A549 (cell line): ENCODE results near the gene CBFA2T3. TPM values are rescaled to one million over a fixed set of nuclear protein-coding genes. Genes with fewer than 3 reads are reported as not detected.

ENCODE experiments used
- ATAC-seq, 2 experiments: fragments of 200-7000 bp in 1 of 2; fragments of >200 bp in 1 of 2; cut with Nextera tagmentation in 1 of 2; cut with Tn5 transposase in 1 of 2; 3 replicates each; pipeline versions ENCODE4 v1.8.0 to v1.9.1; 2018 to 2020; ENCODE audit warnings: mild to moderate bottlenecking in 1 of 2, moderate library complexity in 1 of 2
- CTCF ChIA-PET: fragments of 300-600 bp; sonication (Branson Sonifier 250); formaldehyde crosslinking; extraction: SDS; loops from one replicate; lab custom pipeline; 2021; ENCODE audit warnings: antibody characterized with exemption, inconsistent platforms; lab: Yijun Ruan, JAX
- POLR2A ChIA-PET: fragments of 350-600 bp; formaldehyde crosslinking; extraction: SDS; loops from one replicate; lab custom pipeline; 2021; ENCODE audit warnings: antibody characterized with exemption, inconsistent platforms; lab: Yijun Ruan, JAX
- DNase-seq, 2 experiments: peaks; one replicate each; pipeline versions ENCODE4 v3.0.0 to v3.0.0-alpha.2; 2011 to 2016; ENCODE audit warnings: low read depth in 1 of 2, low spot score in 1 of 2
- FAIRE-seq: peaks from 2 replicates; lab custom pipeline; 2011; peaks lifted over from hg19 to GRCh38; lab: Jason Lieb, UNC
- H3K27ac ChIP-seq, 2 experiments: fragments of >200 bp; sonication (Bioruptor Twin); formaldehyde crosslinking; 3 replicates each; pipeline ENCODE4 v1.5.1; 2016 to 2017
- H3K4me1 ChIP-seq: fragments of >200 bp; sonication (Bioruptor Twin); formaldehyde crosslinking; 3 replicates; pipeline ENCODE4 v1.6.1; 2016
- H3K4me2 ChIP-seq: fragments of >200 bp; sonication (Bioruptor Twin); formaldehyde crosslinking; 3 replicates; pipeline ENCODE4 v1.6.1; 2016
- H3K4me3 ChIP-seq: fragments of >200 bp; sonication (Bioruptor Twin); formaldehyde crosslinking; 3 replicates; pipeline ENCODE4 v1.5.1; 2016
- H3K9me3 ChIP-seq: fragments of >200 bp; sonication (Bioruptor Twin); formaldehyde crosslinking; 3 replicates; pipeline ENCODE4 v1.6.1; 2016
- CBX8 ChIP-seq: fragments of 200-600 bp; sonication (generic); IDR thresholded peaks from 2 replicates; pipeline ENCODE4 v1.6.1; 2016
- CHD2 ChIP-seq: fragments of 150-350 bp; IDR thresholded peaks from 2 replicates; pipeline ENCODE4 v1.6.1; 2014; ENCODE audit warnings: low read length; ENCODE audit not compliant: partially characterized antibody
- ELK1 ChIP-seq: fragments of 150-350 bp; IDR thresholded peaks from 2 replicates; pipeline ENCODE4 v1.6.1; 2014; ENCODE audit warnings: low read depth, mild to moderate bottlenecking, low read length
- EP300 ChIP-seq, 2 experiments: fragments of >200 bp; sonication (Bioruptor Twin); formaldehyde crosslinking; IDR thresholded peaks; 2 replicates in 1 of 2; 3 replicates in 1 of 2; pipeline ENCODE4 v1.6.1; 2016 to 2017
- ESRRA ChIP-seq: fragments of 150-350 bp; IDR thresholded peaks from 2 replicates; pipeline ENCODE4 v1.6.1; 2014; ENCODE audit warnings: mild to moderate bottlenecking, low read length, borderline replicate concordance
- GATA3 ChIP-seq: IDR thresholded peaks from 2 replicates; pipeline ENCODE4 v1.6.1; 2012; ENCODE audit warnings: borderline replicate concordance
- HEYL ChIP-seq: fragments of 250-450 bp; sonication (Bioruptor Pico); IDR thresholded peaks from 2 replicates; pipeline ENCODE4 v1.8.0; 2021; ENCODE audit warnings: mild to moderate bottlenecking, moderate library complexity
- HOXA7 ChIP-seq: fragments of 250-450 bp; sonication (Bioruptor Pico); IDR thresholded peaks from 2 replicates; pipeline ENCODE4 v1.5.0; 2020; ENCODE audit warnings: mild to moderate bottlenecking, moderate library complexity
- HOXB13 ChIP-seq: fragments of 250-450 bp; sonication (Bioruptor Pico); IDR thresholded peaks from 2 replicates; pipeline ENCODE4 v1.5.0; 2020; ENCODE audit warnings: low read depth, mild to moderate bottlenecking, moderate library complexity
- HOXB5 ChIP-seq: fragments of 250-450 bp; sonication (Bioruptor Pico); IDR thresholded peaks from 2 replicates; pipeline ENCODE4 v1.5.0; 2020; ENCODE audit warnings: mild to moderate bottlenecking, moderate library complexity
- JUN ChIP-seq, 2 experiments: fragments of >200 bp; sonication (Bioruptor Twin); formaldehyde crosslinking; IDR thresholded peaks; 2 replicates in 1 of 2; 3 replicates in 1 of 2; pipeline ENCODE4 v1.6.1; 2016 to 2017
- KDM5A ChIP-seq: fragments of 200-600 bp; sonication (generic); IDR thresholded peaks from 2 replicates; pipeline ENCODE4 v1.6.1; 2016; ENCODE audit warnings: antibody characterized with exemption, mild to moderate bottlenecking
- MAFK ChIP-seq: fragments of 450-650 bp; IDR thresholded peaks from 2 replicates; pipeline ENCODE4 v1.6.1; 2014; ENCODE audit not compliant: partially characterized antibody
- MYC ChIP-seq: IDR thresholded peaks from 2 replicates; pipeline ENCODE4 v1.6.1; 2012; ENCODE audit warnings: mild to moderate bottlenecking, inconsistent platforms, low read length, improper control_type of control experiment, borderline replicate concordance
- NPAS2 ChIP-seq: fragments of 250-450 bp; sonication (Bioruptor Pico); IDR thresholded peaks from 2 replicates; pipeline ENCODE4 v1.8.0; 2022; ENCODE audit warnings: mild to moderate bottlenecking, moderate library complexity, borderline replicate concordance
- PHF8 ChIP-seq: fragments of 200-600 bp; sonication (generic); IDR thresholded peaks from 2 replicates; pipeline ENCODE4 v1.6.1; 2016; ENCODE audit warnings: low read depth, mild to moderate bottlenecking, antibody characterized with exemption, moderate library complexity, borderline replicate concordance
- POLR2A ChIP-seq: IDR thresholded peaks from 2 replicates; pipeline ENCODE4 v1.6.1; 2012; ENCODE audit warnings: mild to moderate bottlenecking, low read length
- REST ChIP-seq: fragments of 200-600 bp; sonication (generic); IDR thresholded peaks from 2 replicates; pipeline ENCODE4 v1.6.1; 2016; ENCODE audit warnings: antibody characterized with exemption, mild to moderate bottlenecking, moderate library complexity
- SMC3 ChIP-seq: fragments of >200 bp; sonication (Bioruptor Twin); formaldehyde crosslinking; IDR thresholded peaks from 3 replicates; pipeline ENCODE4 v1.6.1; 2018; ENCODE audit warnings: inconsistent platforms
- TFCP2L1 ChIP-seq: fragments of 250-450 bp; sonication (Bioruptor Pico); IDR thresholded peaks from 2 replicates; pipeline ENCODE4 v1.5.0; 2021; ENCODE audit warnings: mild to moderate bottlenecking
- ZC3H11A ChIP-seq: fragments of 450-650 bp; IDR thresholded peaks from 2 replicates; pipeline ENCODE4 v1.6.1; 2014; ENCODE audit warnings: antibody characterized with exemption, mild to moderate bottlenecking
- WGBS: methylation state at CpG from one replicate; pipeline ENCODE4 v1.1.6; 2017; ENCODE audit errors: missing lambda C conversion rate; 5-methylcytosine and 5-hydroxymethylcytosine counted together
- polyA plus RNA-seq, 4 experiments: library from polyadenylated mRNA; depleted of rRNA in 3 of 4; stranded (reverse); fragments of >200 nt; fragmentation: RNase III in 1 of 4; extraction: RNeasy Plus Mini Kit Qiagen cat#74134 plus additional on column Dnase treatment in 1 of 4; gene quantifications; 2 replicates in 3 of 4; 3 replicates in 1 of 4; pipeline ENCODE4 v1.2.3, GENCODE V29; 2011 to 2017
- TF ChIP-seq, protein P1 (sequence below): IDR thresholded peaks from 2 replicates; pipeline ENCODE4 v1.6.1; 2012; ENCODE audit warnings: low read depth, borderline replicate concordance
- TF ChIP-seq, protein P2 (sequence below): fragments of 450-650 bp; IDR thresholded peaks from 2 replicates; pipeline ENCODE4 v1.6.1; 2014; ENCODE audit warnings: antibody characterized with exemption
- TF ChIP-seq, protein P3 (sequence below): fragments of 250-450 bp; sonication (Bioruptor Pico); IDR thresholded peaks from 2 replicates; pipeline ENCODE4 v1.5.0; 2020; ENCODE audit warnings: low read depth, mild to moderate bottlenecking, moderate library complexity

Gene CBFA2T3
- polyA plus RNA-seq, 2 of the 4 experiments (the other 2 are of a cell fraction) = 0.08 TPM; not detected in 1

GRCh38 chr16:88882358-88883030 is 94.5 kb downstream of the CBFA2T3 start:
- TF ChIP-seq EP300 (IDR thresholded peaks at IDR 0.05) (no peak), MAFK (no peak)
- WGBS = 34% methylated on average over 12 of the region's 26 CpGs
- Histone ChIP-seq H3K9me3 (no peaks in the 10 kb centered on the region), H3K4me3 (no peak overlapping the region; the same call in 2 of the 3 replicates), H3K4me1 (peaks cover 7% of the 10 kb centered on the region; the same call in 2 of the 3 replicates), H3K4me2 (peak overlapping the region; percentile 58), H3K27ac (no peak overlapping the region)
- peak in 1 of 2 experiments; percentile 69 for DNase-seq
- no peak for FAIRE-seq
- CTCF ChIA-PET = no interaction called here
- POLR2A ChIA-PET = no interaction called here
- peak; percentile 8 to 42; a peak in 3 of 6 replicates for ATAC-seq

GRCh38 chr16:88881675-88882357 is 95.2 kb downstream of the CBFA2T3 start:
- ChIA-PET POLR2A (no interaction called here), CTCF (no interaction called here)
- FAIRE-seq (no peak), DNase-seq (no peak), ATAC-seq (peak in 1 of 2 experiments; percentile 31; a peak in 4 of 6 replicates)
- Histone ChIP-seq H3K4me3 (no peak overlapping the region; the same call in 2 of the 3 replicates), H3K4me1 (peaks cover 7% of the 10 kb centered on the region; the same call in 2 of the 3 replicates), H3K27ac (no peak overlapping the region), H3K9me3 (no peaks in the 10 kb centered on the region), H3K4me2 (peak overlapping the region; percentile 58)
- TF ChIP-seq CBX8 (no peak), REST (no peak), ZC3H11A (no peak), SMC3 (no peak), NPAS2 (CRISPR knock-in tag) (no peak), MAFK (no peak), POLR2A (no peak), HOXB13 (CRISPR knock-in tag) (no peak), TFCP2L1 (CRISPR knock-in tag) (no peak), ESRRA (no peak), CHD2 (no peak), HOXA7 (CRISPR knock-in tag) (no peak), JUN (IDR thresholded peaks at IDR 0.05) (no peak)
- TF ChIP-seq, protein P1, sequence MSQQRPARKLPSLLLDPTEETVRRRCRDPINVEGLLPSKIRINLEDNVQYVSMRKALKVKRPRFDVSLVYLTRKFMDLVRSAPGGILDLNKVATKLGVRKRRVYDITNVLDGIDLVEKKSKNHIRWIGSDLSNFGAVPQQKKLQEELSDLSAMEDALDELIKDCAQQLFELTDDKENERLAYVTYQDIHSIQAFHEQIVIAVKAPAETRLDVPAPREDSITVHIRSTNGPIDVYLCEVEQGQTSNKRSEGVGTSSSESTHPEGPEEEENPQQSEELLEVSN = no peak
- WGBS = 76% methylated on average over 25 of the region's 27 CpGs

DNA sequence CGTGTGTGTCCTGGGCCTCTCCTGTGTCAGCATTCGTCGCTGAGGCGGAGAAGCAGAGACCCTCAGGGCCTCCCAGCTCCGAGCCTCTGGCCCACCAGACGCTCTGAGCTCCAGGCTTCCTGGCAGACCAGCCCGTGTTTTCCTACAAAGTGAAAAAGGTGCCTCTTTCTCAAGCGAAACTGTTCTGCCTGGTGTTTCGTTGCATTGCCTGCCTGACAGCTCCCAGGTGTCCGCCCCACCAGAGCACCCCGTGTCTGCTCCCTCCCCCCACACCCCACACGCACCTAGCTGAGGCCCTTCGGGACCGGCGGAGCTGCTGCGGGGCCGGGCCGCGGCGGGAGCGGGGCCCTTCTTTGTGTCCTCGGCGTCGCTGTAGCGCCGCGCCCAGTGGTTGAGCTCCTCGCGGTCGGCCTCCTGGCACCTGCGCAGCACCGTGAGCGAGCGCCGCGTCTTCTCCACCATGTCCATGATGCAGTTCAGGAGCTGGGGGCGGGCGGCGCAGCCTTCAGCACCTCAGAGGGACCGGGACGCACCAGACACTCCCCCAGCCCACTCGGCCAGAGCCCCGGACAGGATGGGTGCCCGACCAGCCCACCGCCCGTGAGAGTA is 95.9 kb downstream of the CBFA2T3 start:
- CTCF ChIA-PET = interaction anchor here (1.4 kb wide), 1 partner anchor 10 kb away, joined by 3 read pairs; no protein-coding TSS in a partner anchor
- Histone ChIP-seq H3K9me3 (no peaks in the 10 kb centered on the region), H3K4me3 (no peak overlapping the region), H3K27ac (no peak overlapping the region), H3K4me1 (peaks cover 7% of the 10 kb centered on the region; the same call in 2 of the 3 replicates), H3K4me2 (peak overlapping the region; percentile 24; the same call in 2 of the 3 replicates)
- FAIRE-seq (no peak), ATAC-seq (peak in 1 of 2 experiments; percentile 12; a peak in 2 of 6 replicates), DNase-seq (no peak)
- 46% methylated on average over 15 of the region's 46 CpGs for WGBS
- POLR2A ChIA-PET = interaction anchor here (0.8 kb wide), 1 partner anchor 12 kb away, joined by 3 read pairs; no protein-coding TSS in a partner anchor
- TF ChIP-seq, protein P2, sequence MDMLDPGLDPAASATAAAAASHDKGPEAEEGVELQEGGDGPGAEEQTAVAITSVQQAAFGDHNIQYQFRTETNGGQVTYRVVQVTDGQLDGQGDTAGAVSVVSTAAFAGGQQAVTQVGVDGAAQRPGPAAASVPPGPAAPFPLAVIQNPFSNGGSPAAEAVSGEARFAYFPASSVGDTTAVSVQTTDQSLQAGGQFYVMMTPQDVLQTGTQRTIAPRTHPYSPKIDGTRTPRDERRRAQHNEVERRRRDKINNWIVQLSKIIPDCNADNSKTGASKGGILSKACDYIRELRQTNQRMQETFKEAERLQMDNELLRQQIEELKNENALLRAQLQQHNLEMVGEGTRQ = no peak
- TF ChIP-seq MAFK (no peak), JUN (IDR thresholded peaks at IDR 0.05) (no peak), HEYL (CRISPR knock-in tag) (no peak), SMC3 (no peak), PHF8 (no peak), HOXB13 (CRISPR knock-in tag) (no peak), GATA3 (no peak), KDM5A (no peak), HOXB5 (CRISPR knock-in tag) (no peak), MYC (no peak), ELK1 (no peak)
- TF ChIP-seq, protein P3, sequence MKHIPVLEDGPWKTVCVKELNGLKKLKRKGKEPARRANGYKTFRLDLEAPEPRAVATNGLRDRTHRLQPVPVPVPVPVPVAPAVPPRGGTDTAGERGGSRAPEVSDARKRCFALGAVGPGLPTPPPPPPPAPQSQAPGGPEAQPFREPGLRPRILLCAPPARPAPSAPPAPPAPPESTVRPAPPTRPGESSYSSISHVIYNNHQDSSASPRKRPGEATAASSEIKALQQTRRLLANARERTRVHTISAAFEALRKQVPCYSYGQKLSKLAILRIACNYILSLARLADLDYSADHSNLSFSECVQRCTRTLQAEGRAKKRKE (CRISPR knock-in tag) = no peak
